ENCODE measurements around the gene UBE4A.

DNA sequence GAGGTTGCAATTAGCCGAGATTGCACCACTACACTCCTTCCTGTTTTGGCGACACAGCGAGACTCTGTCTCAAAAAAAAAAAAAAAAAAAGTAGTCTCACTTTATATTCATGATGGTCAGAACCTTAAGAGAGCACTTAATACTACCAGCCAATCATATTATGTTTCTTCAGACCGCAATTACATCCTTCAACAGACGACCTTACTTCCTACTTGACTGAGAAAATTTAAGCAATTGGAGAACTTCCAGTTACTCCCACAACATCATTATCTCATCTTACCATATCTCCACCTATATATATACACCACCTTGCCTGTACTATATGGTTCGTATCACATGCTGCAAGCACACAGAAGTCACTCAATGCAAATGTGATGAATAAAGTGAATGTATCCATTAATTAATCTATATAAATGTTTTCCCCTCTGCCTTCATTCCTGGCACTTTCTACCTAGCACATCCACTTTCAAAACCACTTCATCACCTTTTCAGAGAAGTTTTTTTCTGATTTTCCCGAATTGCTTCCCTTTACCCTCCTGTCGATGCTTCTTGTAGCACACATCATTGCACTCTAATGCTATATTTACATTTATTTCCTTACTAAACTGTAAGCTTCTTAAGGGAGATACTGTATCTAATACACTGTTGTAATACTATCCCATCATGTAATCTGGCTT is 55.8 kb downstream of the UBE4A start:
- no peak for TF ChIP-seq MXI1 (IDR thresholded peaks at IDR 0.05; ENCODE audit: low read depth, low read length)
- TF ChIP-seq, protein P1, sequence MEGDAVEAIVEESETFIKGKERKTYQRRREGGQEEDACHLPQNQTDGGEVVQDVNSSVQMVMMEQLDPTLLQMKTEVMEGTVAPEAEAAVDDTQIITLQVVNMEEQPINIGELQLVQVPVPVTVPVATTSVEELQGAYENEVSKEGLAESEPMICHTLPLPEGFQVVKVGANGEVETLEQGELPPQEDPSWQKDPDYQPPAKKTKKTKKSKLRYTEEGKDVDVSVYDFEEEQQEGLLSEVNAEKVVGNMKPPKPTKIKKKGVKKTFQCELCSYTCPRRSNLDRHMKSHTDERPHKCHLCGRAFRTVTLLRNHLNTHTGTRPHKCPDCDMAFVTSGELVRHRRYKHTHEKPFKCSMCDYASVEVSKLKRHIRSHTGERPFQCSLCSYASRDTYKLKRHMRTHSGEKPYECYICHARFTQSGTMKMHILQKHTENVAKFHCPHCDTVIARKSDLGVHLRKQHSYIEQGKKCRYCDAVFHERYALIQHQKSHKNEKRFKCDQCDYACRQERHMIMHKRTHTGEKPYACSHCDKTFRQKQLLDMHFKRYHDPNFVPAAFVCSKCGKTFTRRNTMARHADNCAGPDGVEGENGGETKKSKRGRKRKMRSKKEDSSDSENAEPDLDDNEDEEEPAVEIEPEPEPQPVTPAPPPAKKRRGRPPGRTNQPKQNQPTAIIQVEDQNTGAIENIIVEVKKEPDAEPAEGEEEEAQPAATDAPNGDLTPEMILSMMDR (IDR thresholded peaks at IDR 0.05 in 2 of 3, conservative IDR thresholded peaks at IDR 0.05 in 1 of 3; ENCODE audit: insufficient read depth in 2 of 3, low read depth in 1 of 3, low read length in 3 of 3): no peak
- no peak for TF ChIP-seq ARNT (IDR thresholded peaks at IDR 0.05)
- 0 out of 2 replicates have a peak, but pooled peaks have one; percentile 7 for TF ChIP-seq EP300 (IDR thresholded peaks at IDR 0.05; ENCODE audit: low read length)
- TF ChIP-seq EZH2 (IDR thresholded peaks at IDR 0.05; ENCODE audit: borderline replicate concordance, low read depth, low read length): no peak
- no peak for TF ChIP-seq POLR2A (conservative IDR thresholded peaks at IDR 0.05)
- TF ChIP-seq, protein P2, sequence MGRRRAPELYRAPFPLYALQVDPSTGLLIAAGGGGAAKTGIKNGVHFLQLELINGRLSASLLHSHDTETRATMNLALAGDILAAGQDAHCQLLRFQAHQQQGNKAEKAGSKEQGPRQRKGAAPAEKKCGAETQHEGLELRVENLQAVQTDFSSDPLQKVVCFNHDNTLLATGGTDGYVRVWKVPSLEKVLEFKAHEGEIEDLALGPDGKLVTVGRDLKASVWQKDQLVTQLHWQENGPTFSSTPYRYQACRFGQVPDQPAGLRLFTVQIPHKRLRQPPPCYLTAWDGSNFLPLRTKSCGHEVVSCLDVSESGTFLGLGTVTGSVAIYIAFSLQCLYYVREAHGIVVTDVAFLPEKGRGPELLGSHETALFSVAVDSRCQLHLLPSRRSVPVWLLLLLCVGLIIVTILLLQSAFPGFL (CRISPR knock-in tag; IDR thresholded peaks at IDR 0.05): no peak

All from K562 (cell line).